PFSK-1 (cell line): Measurements from ENCODE around the gene CD33.

Experiments
- FOXP2 ChIP-seq: optimal IDR thresholded peaks from 2 replicates; pipeline ENCODE3; 2011; ENCODE audit warnings: borderline replicate concordance, control low read depth, inconsistent platforms; ENCODE audit not compliant: insufficient read depth; ENCODE audit errors: extremely low read length, extremely low read depth
- POLR2AphosphoS5 ChIP-seq: IDR thresholded peaks from 2 replicates; pipeline ENCODE4 v1.6.1; 2012; ENCODE audit warnings: low read depth, mild to moderate bottlenecking, control low read depth, low read length, moderate library complexity
- SIN3A ChIP-seq: IDR thresholded peaks from 2 replicates; pipeline ENCODE4 v1.6.1; 2012; ENCODE audit warnings: mild to moderate bottlenecking, low read length, moderate library complexity, borderline replicate concordance; ENCODE audit not compliant: insufficient read depth
- TAF1 ChIP-seq: IDR thresholded peaks from 2 replicates; pipeline ENCODE4 v1.6.1; 2012; ENCODE audit warnings: low read length, control low read depth, borderline replicate concordance; ENCODE audit not compliant: insufficient read depth
- TF ChIP-seq, protein P1 (sequence below), 2 experiments: IDR thresholded peaks; 2 replicates each; pipeline versions ENCODE4 v1.6.1 to v1.8.0; 2011 to 2012; ENCODE audit warnings: low read depth in 2 of 2, low read length in 2 of 2, control low read depth in 1 of 2, inconsistent platforms in 1 of 2, mild to moderate bottlenecking in 1 of 2, moderate library complexity in 1 of 2; ENCODE audit not compliant: insufficient read depth in 1 of 2

Gene CD33

DNA sequence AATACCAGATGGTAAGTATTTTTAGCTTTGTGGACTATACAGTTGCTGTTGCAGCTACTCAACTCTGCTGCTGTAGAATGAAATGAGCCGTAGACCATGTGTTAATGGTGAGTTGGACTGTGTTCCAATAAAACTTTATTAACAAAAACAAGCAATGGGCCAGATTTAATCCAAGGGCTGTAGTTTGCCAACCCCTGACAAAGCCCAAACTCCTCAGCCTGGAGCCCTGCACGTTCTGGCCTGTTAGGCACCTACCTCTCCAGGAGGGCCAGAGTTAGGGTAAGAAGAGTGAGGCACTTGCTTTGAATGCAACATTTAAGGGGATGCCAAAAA is 36.7 kb upstream of the CD33 start:
- no peak for TF ChIP-seq SIN3A
- TF ChIP-seq POLR2AphosphoS5: no peak
- no peak for TF ChIP-seq TAF1
- TF ChIP-seq FOXP2: no peak
- TF ChIP-seq, protein P1, sequence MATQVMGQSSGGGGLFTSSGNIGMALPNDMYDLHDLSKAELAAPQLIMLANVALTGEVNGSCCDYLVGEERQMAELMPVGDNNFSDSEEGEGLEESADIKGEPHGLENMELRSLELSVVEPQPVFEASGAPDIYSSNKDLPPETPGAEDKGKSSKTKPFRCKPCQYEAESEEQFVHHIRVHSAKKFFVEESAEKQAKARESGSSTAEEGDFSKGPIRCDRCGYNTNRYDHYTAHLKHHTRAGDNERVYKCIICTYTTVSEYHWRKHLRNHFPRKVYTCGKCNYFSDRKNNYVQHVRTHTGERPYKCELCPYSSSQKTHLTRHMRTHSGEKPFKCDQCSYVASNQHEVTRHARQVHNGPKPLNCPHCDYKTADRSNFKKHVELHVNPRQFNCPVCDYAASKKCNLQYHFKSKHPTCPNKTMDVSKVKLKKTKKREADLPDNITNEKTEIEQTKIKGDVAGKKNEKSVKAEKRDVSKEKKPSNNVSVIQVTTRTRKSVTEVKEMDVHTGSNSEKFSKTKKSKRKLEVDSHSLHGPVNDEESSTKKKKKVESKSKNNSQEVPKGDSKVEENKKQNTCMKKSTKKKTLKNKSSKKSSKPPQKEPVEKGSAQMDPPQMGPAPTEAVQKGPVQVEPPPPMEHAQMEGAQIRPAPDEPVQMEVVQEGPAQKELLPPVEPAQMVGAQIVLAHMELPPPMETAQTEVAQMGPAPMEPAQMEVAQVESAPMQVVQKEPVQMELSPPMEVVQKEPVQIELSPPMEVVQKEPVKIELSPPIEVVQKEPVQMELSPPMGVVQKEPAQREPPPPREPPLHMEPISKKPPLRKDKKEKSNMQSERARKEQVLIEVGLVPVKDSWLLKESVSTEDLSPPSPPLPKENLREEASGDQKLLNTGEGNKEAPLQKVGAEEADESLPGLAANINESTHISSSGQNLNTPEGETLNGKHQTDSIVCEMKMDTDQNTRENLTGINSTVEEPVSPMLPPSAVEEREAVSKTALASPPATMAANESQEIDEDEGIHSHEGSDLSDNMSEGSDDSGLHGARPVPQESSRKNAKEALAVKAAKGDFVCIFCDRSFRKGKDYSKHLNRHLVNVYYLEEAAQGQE (IDR thresholded peaks at IDR 0.05; ENCODE audit: insufficient read depth in 1 of 2, low read depth in 2 of 2, low read length in 2 of 2): no peak

- TF ChIP-seq POLR2AphosphoS5 (no peak), FOXP2 (no peak), SIN3A (no peak), TAF1 (no peak)
- TF ChIP-seq, protein P1 (IDR thresholded peaks at IDR 0.05; ENCODE audit: insufficient read depth in 1 of 2, low read depth in 2 of 2, low read length in 2 of 2): no peak
Observed at GRCh38 chr19:51192689-51193088, 32.2 kb upstream of the CD33 start.

GRCh38 chr19:51194527-51195315 is 30.2 kb upstream of the CD33 start:
- no peak for TF ChIP-seq POLR2AphosphoS5
- TF ChIP-seq SIN3A: no peak
- TF ChIP-seq, protein P1 (IDR thresholded peaks at IDR 0.05; ENCODE audit: insufficient read depth in 1 of 2, low read depth in 2 of 2, low read length in 2 of 2): no peak
- TF ChIP-seq FOXP2: no peak
- no peak for TF ChIP-seq TAF1

DNA sequence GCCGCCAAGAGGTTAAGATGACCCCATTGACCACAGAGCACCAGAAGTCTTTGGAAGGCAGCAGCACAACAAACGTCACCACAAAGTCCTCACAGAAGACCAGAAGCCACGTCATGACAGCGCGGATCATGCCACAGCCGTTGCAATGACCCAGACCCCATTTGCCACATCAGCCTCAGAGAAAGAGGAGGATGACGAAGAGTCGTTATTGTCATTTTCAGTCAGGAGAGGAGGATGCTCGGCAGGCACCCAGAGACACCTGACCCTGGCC is 29.6 kb upstream of the CD33 start:
- no peak for TF ChIP-seq FOXP2
- TF ChIP-seq POLR2AphosphoS5: no peak
- TF ChIP-seq SIN3A: no peak
- TF ChIP-seq TAF1: no peak
- TF ChIP-seq, protein P1 (IDR thresholded peaks at IDR 0.05; ENCODE audit: insufficient read depth in 1 of 2, low read depth in 2 of 2, low read length in 2 of 2): no peak

DNA sequence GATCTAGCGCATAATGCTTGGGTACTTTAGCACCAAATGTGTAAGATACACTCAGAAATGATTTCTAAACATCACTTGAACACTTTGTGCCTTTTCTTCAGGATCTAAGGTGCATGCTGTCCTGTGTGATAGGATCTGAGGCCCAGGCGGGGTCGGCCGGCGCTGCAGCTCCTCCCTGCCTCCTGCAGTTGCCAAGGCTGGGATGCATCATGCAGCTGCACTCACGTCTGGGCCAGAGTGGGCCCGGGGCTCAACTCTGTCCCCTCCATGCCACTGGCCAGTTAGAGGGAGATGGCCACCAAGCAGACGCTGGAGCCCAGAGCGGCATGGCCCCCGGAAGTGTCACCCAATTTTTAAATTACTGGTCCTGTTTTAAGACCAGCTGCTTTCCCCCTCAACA is 29.3 kb upstream of the CD33 start:
- TF ChIP-seq TAF1 (no peak), POLR2AphosphoS5 (no peak), SIN3A (no peak), FOXP2 (no peak)
- TF ChIP-seq, protein P1 (IDR thresholded peaks at IDR 0.05; ENCODE audit: insufficient read depth in 1 of 2, low read depth in 2 of 2, low read length in 2 of 2): no peak
